GM19351 (cell line): ENCODE measurements around the gene MIEF1.
A peak's percentile ranks its signal among the peaks of the same experiment; 100 is the strongest.

Experiments used
- ATAC-seq: cut with Tn5 transposase; IDR thresholded peaks from one replicate; pipeline ENCODE4 v1.9.1; 2021; ENCODE audit warnings: mild to moderate bottlenecking, moderate library complexity; ENCODE audit not compliant: unreplicated experiment

The MIEF1 gene

GRCh38 chr22:39527481-39527961, 25.4 kb downstream of the MIEF1 start:
- ATAC-seq, result no peak

- no peak for ATAC-seq
Measured at GRCh38 chr22:39528080-39528661, 26.1 kb downstream of the MIEF1 start.

- ATAC-seq, result no peak
Measured at GRCh38 chr22:39528681-39529486, 26.8 kb downstream of the MIEF1 start.

- ATAC-seq, result no peak
Measured at GRCh38 chr22:39529487-39529851, 27.4 kb downstream of the MIEF1 start.

- no peak for ATAC-seq
Measured at GRCh38 chr22:39530116-39530515, 28.0 kb downstream of the MIEF1 start.

- no peak for ATAC-seq
Measured at GRCh38 chr22:39530692-39531331, 28.7 kb downstream of the MIEF1 start.

GRCh38 chr22:39532215-39533073, 30.4 kb downstream of the MIEF1 start, which contains the start of gene RPS19BP1:
Gene RPS19BP1 (minus strand): TSS chr22:39532748. CDS start chr22:39532738, 10 bp downstream.
- ATAC-seq, result peak; percentile 59

GRCh38 chr22:39534092-39534506, 32.0 kb downstream of the MIEF1 start:
- no peak for ATAC-seq

GRCh38 chr22:39534591-39535356, 32.7 kb downstream of the MIEF1 start:
- ATAC-seq, result no peak

- ATAC-seq, result no peak
Measured at GRCh38 chr22:39535357-39535725, 33.3 kb downstream of the MIEF1 start.

- no peak for ATAC-seq
Measured at GRCh38 chr22:39535831-39536449, 33.9 kb downstream of the MIEF1 start.

- ATAC-seq, result no peak
Measured at GRCh38 chr22:39536711-39537110, 34.6 kb downstream of the MIEF1 start.

GRCh38 chr22:39537975-39538374, 35.9 kb downstream of the MIEF1 start:
- no peak for ATAC-seq

- ATAC-seq, result no peak
Measured at GRCh38 chr22:39543095-39543494, 41.0 kb downstream of the MIEF1 start.

- ATAC-seq, result no peak
Measured at GRCh38 chr22:39545386-39546365, 43.6 kb downstream of the MIEF1 start.

- no peak for ATAC-seq
Measured at GRCh38 chr22:39546889-39547586, 44.9 kb downstream of the MIEF1 start.

- no peak for ATAC-seq
Measured at GRCh38 chr22:39547587-39547947, 45.5 kb downstream of the MIEF1 start.

GRCh38 chr22:39553429-39553828, 51.3 kb downstream of the MIEF1 start:
- ATAC-seq, result no peak
